Vagina (tissue), 2 donors: ENCODE results near the gene UCP3.

ENCODE experiments used
- POLR2A ChIP-seq, 2 donors: fragments of 450-650 bp; IDR thresholded peaks; one replicate each; pipeline ENCODE4 v1.6.1; 2017; ENCODE audit warnings: antibody characterized with exemption in 2 of 2, mild to moderate bottlenecking in 2 of 2, moderate library complexity in 2 of 2
- TF ChIP-seq, protein P1 (sequence below), 3 experiments: fragments of 450-650 bp in 2 of 3; fragments of 200-600 bp in 1 of 3; sonication (generic) in 1 of 3; IDR thresholded peaks; one replicate each; pipeline ENCODE4 v1.5.1; 2017 to 2019; ENCODE audit warnings: antibody characterized with exemption in 3 of 3, mild to moderate bottlenecking in 2 of 3, moderate library complexity in 2 of 3

DNA sequence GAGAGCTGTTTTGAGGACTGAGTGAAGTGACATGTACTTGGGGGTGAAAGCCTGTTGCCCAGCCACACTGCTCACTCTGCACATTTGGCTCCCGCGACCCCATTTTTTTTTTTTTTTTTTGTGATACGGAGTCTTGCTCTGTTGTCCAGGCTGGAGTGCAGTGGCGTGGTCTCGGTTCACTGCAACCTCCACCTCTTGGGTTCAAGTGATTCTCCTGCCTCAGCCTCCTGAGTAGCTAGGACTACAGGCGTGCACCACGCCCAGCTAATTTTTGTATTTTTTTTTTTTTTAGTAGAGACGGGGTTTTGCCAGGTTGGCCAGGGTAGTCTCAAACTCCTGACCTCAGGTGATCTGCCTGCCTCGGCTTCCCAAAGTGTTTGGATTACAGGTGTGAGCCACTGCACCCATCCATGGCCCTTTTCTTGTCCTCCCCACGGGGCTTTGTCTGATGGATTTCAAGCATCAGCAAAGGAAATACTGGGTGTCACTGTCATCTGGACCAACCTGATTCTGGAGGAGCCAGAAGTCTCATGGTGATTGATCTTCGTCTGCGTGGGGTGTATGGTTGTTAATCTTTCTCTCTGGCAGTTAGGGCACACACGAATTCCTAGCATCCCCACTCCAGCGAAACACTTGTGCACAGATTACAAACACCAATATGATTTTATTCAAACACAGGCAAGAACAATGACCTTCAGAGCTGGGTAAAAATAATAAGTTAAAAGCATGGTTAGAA is 3.4 kb upstream of the UCP3 start:
- TF ChIP-seq, protein P1, sequence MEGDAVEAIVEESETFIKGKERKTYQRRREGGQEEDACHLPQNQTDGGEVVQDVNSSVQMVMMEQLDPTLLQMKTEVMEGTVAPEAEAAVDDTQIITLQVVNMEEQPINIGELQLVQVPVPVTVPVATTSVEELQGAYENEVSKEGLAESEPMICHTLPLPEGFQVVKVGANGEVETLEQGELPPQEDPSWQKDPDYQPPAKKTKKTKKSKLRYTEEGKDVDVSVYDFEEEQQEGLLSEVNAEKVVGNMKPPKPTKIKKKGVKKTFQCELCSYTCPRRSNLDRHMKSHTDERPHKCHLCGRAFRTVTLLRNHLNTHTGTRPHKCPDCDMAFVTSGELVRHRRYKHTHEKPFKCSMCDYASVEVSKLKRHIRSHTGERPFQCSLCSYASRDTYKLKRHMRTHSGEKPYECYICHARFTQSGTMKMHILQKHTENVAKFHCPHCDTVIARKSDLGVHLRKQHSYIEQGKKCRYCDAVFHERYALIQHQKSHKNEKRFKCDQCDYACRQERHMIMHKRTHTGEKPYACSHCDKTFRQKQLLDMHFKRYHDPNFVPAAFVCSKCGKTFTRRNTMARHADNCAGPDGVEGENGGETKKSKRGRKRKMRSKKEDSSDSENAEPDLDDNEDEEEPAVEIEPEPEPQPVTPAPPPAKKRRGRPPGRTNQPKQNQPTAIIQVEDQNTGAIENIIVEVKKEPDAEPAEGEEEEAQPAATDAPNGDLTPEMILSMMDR (IDR thresholded peaks at IDR 0.05): no peak
- TF ChIP-seq POLR2A (IDR thresholded peaks at IDR 0.05): no peak
